GM23338 (cell line): ENCODE measurements around the gene SLC10A2. TPM values are rescaled to one million over a fixed set of nuclear protein-coding genes. Genes with fewer than 3 reads are reported as not detected.

Source experiments
- ATAC-seq: fragments of 200-7000 bp; cut with Tn5 transposase; 3 replicates; pipeline ENCODE4 v1.9.1; 2020
- DNase-seq: peaks from one replicate; pipeline ENCODE4 v3.0.0-alpha.2; 2015; ENCODE audit warnings: low spot score
- H2AFZ ChIP-seq: fragments of 200-600 bp; sonication (generic); 2 replicates; pipeline ENCODE4 v1.8.0; 2016; ENCODE audit warnings: antibody characterized with exemption, mild to moderate bottlenecking, moderate library complexity
- H3F3A ChIP-seq: fragments of 200-600 bp; sonication (generic); replicated peaks from 2 replicates; pipeline ENCODE4 v1.8.0; 2017; ENCODE audit warnings: antibody characterized with exemption, mixed run types, low read depth
- H3K27ac ChIP-seq: fragments of 200-600 bp; sonication (generic); 2 replicates; pipeline ENCODE4 v1.6.1; 2016; ENCODE audit warnings: low read depth
- H3K27me3 ChIP-seq: fragments of 200-600 bp; sonication (generic); 2 replicates; pipeline ENCODE4 v1.8.0; 2016; ENCODE audit warnings: mild to moderate bottlenecking, mixed run types, moderate library complexity; ENCODE audit not compliant: insufficient read depth
- H3K36me3 ChIP-seq: fragments of 200-600 bp; sonication (generic); 2 replicates; pipeline ENCODE4 v1.8.0; 2016; ENCODE audit warnings: mild to moderate bottlenecking; ENCODE audit not compliant: insufficient read depth
- H3K4me1 ChIP-seq: fragments of 200-600 bp; sonication (generic); 2 replicates; pipeline ENCODE4 v1.8.0; 2016; ENCODE audit warnings: mild to moderate bottlenecking, moderate library complexity; ENCODE audit not compliant: insufficient read depth
- H3K4me2 ChIP-seq: fragments of 200-600 bp; sonication (generic); 2 replicates; pipeline ENCODE4 v1.7.1; 2017; ENCODE audit warnings: mixed run types
- H3K4me3 ChIP-seq: fragments of 200-600 bp; sonication (generic); 2 replicates; pipeline ENCODE4 v1.6.1; 2016; ENCODE audit warnings: mixed run types
- H3K79me2 ChIP-seq: fragments of 200-600 bp; sonication (generic); replicated peaks from 2 replicates; pipeline ENCODE4 v1.8.0; 2017; ENCODE audit warnings: mild to moderate bottlenecking; ENCODE audit not compliant: insufficient read depth
- H3K9me2 ChIP-seq: fragments of 200-600 bp; sonication (generic); 2 replicates; pipeline ENCODE4 v1.8.0; 2017; ENCODE audit not compliant: insufficient read depth
- H4K20me1 ChIP-seq: fragments of 200-600 bp; sonication (generic); replicated peaks from 2 replicates; pipeline ENCODE4 v1.8.0; 2017; ENCODE audit warnings: mild to moderate bottlenecking; ENCODE audit not compliant: insufficient read depth
- H3K27ac Mint-ChIP-seq: 2 replicates; pipeline ENCODE4 v1.8.0; 2020; ENCODE audit warnings: inconsistent platforms, mild to moderate bottlenecking, moderate library complexity, mixed read lengths
- H3K27me3 Mint-ChIP-seq: 3 replicates; pipeline ENCODE4 v1.8.0; 2022; ENCODE audit warnings: low read depth, mild to moderate bottlenecking, moderate library complexity, mixed read lengths, inconsistent platforms; ENCODE audit not compliant: insufficient read depth, poor library complexity
- H3K36me3 Mint-ChIP-seq: 3 replicates; pipeline ENCODE4 v1.8.0; 2021; ENCODE audit warnings: low read depth, mild to moderate bottlenecking, inconsistent platforms, moderate library complexity, mixed read lengths
- H3K4me1 Mint-ChIP-seq: 3 replicates; pipeline ENCODE4 v1.8.0; 2020; ENCODE audit warnings: mild to moderate bottlenecking, inconsistent platforms, mixed read lengths
- H3K4me3 Mint-ChIP-seq: 3 replicates; pipeline ENCODE4 v1.8.0; 2021; ENCODE audit warnings: moderate library complexity, mild to moderate bottlenecking, inconsistent platforms, mixed read lengths
- H3K9me3 Mint-ChIP-seq: 3 replicates; pipeline ENCODE4 v1.8.0; 2020; ENCODE audit warnings: moderate library complexity, mild to moderate bottlenecking, inconsistent platforms, mixed read lengths
- CREB1 ChIP-seq: fragments of 250-450 bp; sonication (Bioruptor Pico); IDR thresholded peaks from 2 replicates; pipeline ENCODE4 v1.5.0; 2020; ENCODE audit warnings: low read depth, mild to moderate bottlenecking, moderate library complexity
- CTCF ChIP-seq, 2 experiments: fragments of 200-600 bp in 1 of 2; sonication (generic) in 1 of 2; conservative IDR thresholded peaks; 2 replicates each; pipeline versions ENCODE4 v1.5.1 to v1.6.1; 2016 to 2017; ENCODE audit warnings: antibody characterized with exemption in 2 of 2, low read depth in 2 of 2, mild to moderate bottlenecking in 2 of 2, moderate library complexity in 1 of 2
- ETS1 ChIP-seq: IDR thresholded peaks from 2 replicates; pipeline ENCODE4 v1.6.1; 2016; ENCODE audit warnings: antibody characterized with exemption
- EZH2 ChIP-seq: fragments of 200-600 bp; sonication (generic); IDR thresholded peaks from one replicate; pipeline ENCODE4 v1.8.0; 2017; ENCODE audit warnings: antibody characterized with exemption, mild to moderate bottlenecking, low read depth; ENCODE audit not compliant: unreplicated experiment
- EZH2phosphoT487 ChIP-seq: fragments of 200-600 bp; sonication (generic); IDR thresholded peaks from one replicate; pipeline ENCODE4 v1.8.1; 2018; ENCODE audit warnings: antibody characterized with exemption; ENCODE audit not compliant: unreplicated experiment
- JUNB ChIP-seq: IDR thresholded peaks from one replicate; pipeline ENCODE4 v1.6.1; 2016; ENCODE audit warnings: antibody characterized with exemption; ENCODE audit not compliant: unreplicated experiment
- NANOG ChIP-seq: IDR thresholded peaks from 2 replicates; pipeline ENCODE4 v1.6.1; 2016; ENCODE audit warnings: antibody characterized with exemption, borderline replicate concordance
- POLR2AphosphoS5 ChIP-seq: IDR thresholded peaks from 2 replicates; pipeline ENCODE4 v1.6.1; 2016; ENCODE audit warnings: antibody characterized with exemption, low read depth
- REST ChIP-seq: IDR thresholded peaks from one replicate; pipeline ENCODE4 v1.6.1; 2018; ENCODE audit warnings: antibody characterized with exemption; ENCODE audit not compliant: unreplicated experiment
- STAT1 ChIP-seq: IDR thresholded peaks from one replicate; pipeline ENCODE4 v1.6.1; 2016; ENCODE audit warnings: antibody characterized with exemption; ENCODE audit not compliant: unreplicated experiment
- ZNF114 ChIP-seq: fragments of 250-450 bp; sonication (Bioruptor Pico); IDR thresholded peaks from 2 replicates; pipeline ENCODE4 v1.5.0; 2020; ENCODE audit warnings: mild to moderate bottlenecking, moderate library complexity
- ZNF331 ChIP-seq: fragments of 250-450 bp; sonication (Bioruptor Pico); IDR thresholded peaks from 2 replicates; pipeline ENCODE4 v1.5.0; 2020; ENCODE audit warnings: low read depth, mild to moderate bottlenecking, moderate library complexity
- ZNF462 ChIP-seq: fragments of 250-450 bp; sonication (Bioruptor Pico); IDR thresholded peaks from 2 replicates; pipeline ENCODE4 v1.5.0; 2020; ENCODE audit warnings: mild to moderate bottlenecking, moderate library complexity
- polyA plus RNA-seq: library from polyadenylated mRNA; unstranded; fragments of >200 nt; fragmentation: Nextera tagmentation; extraction: Ambion mirVana; gene quantifications from 2 replicates; pipeline ENCODE4 v1.2.1, GENCODE V29; 2016
- total RNA-seq: library from RNA; depleted of rRNA; stranded (reverse); fragments of >200 nt; shearing (Covaris generic); gene quantifications from 2 replicates; pipeline ENCODE4 v1.2.3, GENCODE V29; 2014

SLC10A2 gene
- total and polyA plus RNA-seq, 2 experiments from 2014 or later: not detected

GRCh38 chr13:103098535-103098934 is 32.3 kb upstream of the SLC10A2 start:
- H3K4me3 Mint-ChIP-seq: no peak overlapping the region
- DNase-seq (no peak), ATAC-seq (no peak)
- H3K27me3 Mint-ChIP-seq: peaks cover 2% of the 10 kb centered on the region
- H3K4me3 ChIP-seq: no peak overlapping the region
- no peaks in the 10 kb centered on the region for H4K20me1 ChIP-seq
- no peak overlapping the region for H3K27ac ChIP-seq
- TF ChIP-seq POLR2AphosphoS5: no peak
- TF ChIP-seq CREB1 (CRISPR knock-in tag): no peak
- no peak for TF ChIP-seq ZNF462 (CRISPR knock-in tag)
- TF ChIP-seq NANOG: no peak
- no peak for TF ChIP-seq CTCF (conservative IDR thresholded peaks at IDR 0.05; ENCODE audit: low read depth in 2 of 2)
- TF ChIP-seq ZNF114 (CRISPR knock-in tag): no peak
- TF ChIP-seq EZH2phosphoT487: no peak
- no peak for TF ChIP-seq REST
- no peak for TF ChIP-seq ETS1
- no peak for TF ChIP-seq EZH2
- no peak for TF ChIP-seq STAT1
- no peak for TF ChIP-seq ZNF331 (CRISPR knock-in tag)
- no peak for TF ChIP-seq JUNB
- H3K4me1 ChIP-seq: peaks cover 13% of the 10 kb centered on the region
- peaks cover 17% of the 10 kb centered on the region for H3K9me3 Mint-ChIP-seq
- H3K36me3 Mint-ChIP-seq: peaks cover 8% of the 10 kb centered on the region
- no peak overlapping the region for H3K27ac Mint-ChIP-seq
- no peak overlapping the region for H3K4me2 ChIP-seq
- peaks cover 5% of the 10 kb centered on the region for H3K36me3 ChIP-seq
- no peak overlapping the region for H2AFZ ChIP-seq
- no peaks in the 10 kb centered on the region for H3F3A ChIP-seq
- H3K27me3 ChIP-seq: no peaks in the 10 kb centered on the region
- no peaks in the 10 kb centered on the region for H3K9me2 ChIP-seq
- H3K79me2 ChIP-seq: no peaks in the 10 kb centered on the region
- peaks cover 12% of the 10 kb centered on the region; the same call in 2 of the 3 replicates for H3K4me1 Mint-ChIP-seq
